Caki2 (cell line): Measurements from ENCODE around the gene SUN1. TPM values are rescaled to one million over a fixed set of nuclear protein-coding genes. Genes with fewer than 3 reads are reported as not detected.
A peak's percentile ranks its signal among the peaks of the same experiment; 100 is the strongest.

Experiments used
- DNase-seq: peaks from one replicate; pipeline ENCODE4 v3.0.0-alpha.2; 2015; ENCODE audit warnings: low read depth
- in situ Hi-C: cut with HindIII; loops from 2 replicates; pipeline ENCODE4 v1.10.0; 2016; ENCODE audit warnings: low sequenced_read_pairs, low pct_unique_long_range_greater_than_20kb, mixed read lengths
- total RNA-seq: library from RNA; depleted of rRNA; stranded (reverse); fragments of >200 nt; shearing (Covaris generic); gene quantifications from 2 replicates; pipeline ENCODE4 v1.2.3, GENCODE V29; 2014; ENCODE audit warnings: low replicate concordance

SUN1 gene
- total RNA-seq, 1 experiment from 2014 or later = 111 TPM

- no peak for DNase-seq
- in situ Hi-C loops = no loop called here
These were observed 62.0 kb downstream of the SUN1 start for GRCh38 chr7:894164-894867.

- DNase-seq = no peak
- in situ Hi-C loops = no loop called here
These were observed 62.7 kb downstream of the SUN1 start for GRCh38 chr7:894927-895450.

GRCh38 chr7:895451-896052 is 63.3 kb downstream of the SUN1 start:
- in situ Hi-C loops = no loop called here
- DNase-seq = no peak

- DNase-seq = no peak
These were observed 64.2 kb downstream of the SUN1 start for GRCh38 chr7:896346-897075.

GRCh38 chr7:897086-897485 is 64.8 kb downstream of the SUN1 start:
- in situ Hi-C loops = no loop called here
- DNase-seq = no peak

More at GRCh38 chr7:896346-897075, 64.2 kb downstream of the SUN1 start:
- in situ Hi-C loops = no loop called here

- DNase-seq = peak; percentile 22
- in situ Hi-C loops = no loop called here
These were observed 65.6 kb downstream of the SUN1 start for GRCh38 chr7:897771-898376.

GRCh38 chr7:898460-898854 is 66.2 kb downstream of the SUN1 start:
- in situ Hi-C loops = no loop called here
- DNase-seq = no peak

GRCh38 chr7:898855-899681 is 66.8 kb downstream of the SUN1 start:
- in situ Hi-C loops = no loop called here
- DNase-seq = no peak

- in situ Hi-C loops = no loop called here
- DNase-seq = no peak
These were observed 67.5 kb downstream of the SUN1 start for GRCh38 chr7:899806-900205.

GRCh38 chr7:900331-901040 is 68.2 kb downstream of the SUN1 start:
- in situ Hi-C loops = no loop called here
- no peak for DNase-seq

GRCh38 chr7:901041-901387 is 68.7 kb downstream of the SUN1 start:
- DNase-seq = no peak
- in situ Hi-C loops = no loop called here

GRCh38 chr7:901388-902154 is 69.3 kb downstream of the SUN1 start:
- peak; percentile 82 for DNase-seq
- in situ Hi-C loops = no loop called here

- in situ Hi-C loops = no loop called here
- DNase-seq = no peak
These were observed 70.7 kb downstream of the SUN1 start for GRCh38 chr7:902996-903395.

- no peak for DNase-seq
- in situ Hi-C loops = no loop called here
These were observed 71.9 kb downstream of the SUN1 start for GRCh38 chr7:903921-904755.

- DNase-seq = no peak
- in situ Hi-C loops = no loop called here
These were observed 72.6 kb downstream of the SUN1 start for GRCh38 chr7:904847-905246.

GRCh38 chr7:906776-907157 is 74.5 kb downstream of the SUN1 start:
- in situ Hi-C loops = no loop called here
- no peak for DNase-seq
